Upper lobe of left lung (tissue), 6 donors: ENCODE measurements around the gene CNTNAP2. TPM values are rescaled to one million over a fixed set of nuclear protein-coding genes. Genes with fewer than 3 reads are reported as not detected.

Experiments used
- ATAC-seq, 2 donors: fragments of 200-7000 bp; cut with Tn5 transposase; one replicate each; pipeline ENCODE4 v1.9.1; 2022; ENCODE audit warnings: mild to moderate bottlenecking in 2 of 2, moderate library complexity in 2 of 2; ENCODE audit not compliant: low FRiP score in 2 of 2
- DNase-seq, 2 donors: peaks; one replicate each; pipeline ENCODE4 v3.0.0-alpha.2; 2019 to 2020
- H3K27ac ChIP-seq, 4 donors: fragments of 200-600 bp; sonication (generic); one replicate each; pipeline ENCODE4 v1.5.1; 2016 to 2019
- H3K27me3 ChIP-seq, 4 donors: fragments of 200-600 bp; sonication (generic); one replicate each; pipeline ENCODE4 v1.5.1; 2017 to 2019
- H3K36me3 ChIP-seq, 4 donors: fragments of 200-600 bp; sonication (generic); one replicate each; pipeline ENCODE4 v1.5.1; 2016 to 2019
- H3K4me1 ChIP-seq, 4 donors: fragments of 200-600 bp; sonication (generic); one replicate each; pipeline ENCODE4 v1.5.1; 2018 to 2019
- H3K4me3 ChIP-seq, 4 donors: fragments of 200-600 bp; sonication (generic); one replicate each; pipeline ENCODE4 v1.5.1; 2017 to 2019; ENCODE audit warnings: mild to moderate bottlenecking in 2 of 4, moderate library complexity in 1 of 4
- H3K9me3 ChIP-seq, 4 donors: fragments of 200-600 bp; sonication (generic); one replicate each; pipeline ENCODE4 v1.5.1; 2018 to 2019
- EP300 ChIP-seq, 4 donors: sonication (generic); formaldehyde crosslinking; IDR thresholded peaks; one replicate each; pipeline ENCODE4 v1.5.1; 2017; ENCODE audit warnings: antibody characterized with exemption in 4 of 4, control low read depth in 2 of 4
- POLR2A ChIP-seq, 4 donors: fragments of 450-650 bp; IDR thresholded peaks; one replicate each; pipeline ENCODE4 v1.5.1; 2016 to 2017; ENCODE audit warnings: antibody characterized with exemption in 4 of 4, mild to moderate bottlenecking in 2 of 4
- POLR2AphosphoS5 ChIP-seq, 2 donors: sonication (generic); formaldehyde crosslinking; IDR thresholded peaks; one replicate each; pipeline ENCODE4 v1.5.1; 2017; ENCODE audit warnings: antibody characterized with exemption in 2 of 2
- WGBS, 2 donors: methylation state at CpG; one replicate each; pipeline ENCODE4 v1.1.5; 2017 to 2018; 5-methylcytosine and 5-hydroxymethylcytosine counted together
- total RNA-seq, 6 donors: library from RNA; depleted of rRNA in 4 of 6; stranded (reverse); fragments of >200 nt in 4 of 6; gene quantifications; one replicate each; pipeline versions ENCODE4 v1.1.0 to v1.2.1, GENCODE V29; 2016 to 2021
- TF ChIP-seq, protein P1 (sequence below), 6 experiments: fragments of 450-650 bp in 4 of 6; fragments of 200-600 bp in 2 of 6; sonication (generic) in 2 of 6; IDR thresholded peaks; one replicate each; pipeline ENCODE4 v1.5.1; 2016 to 2019; ENCODE audit warnings: antibody characterized with exemption in 6 of 6
- donor health status: DM: no; HTN: no; CAD: no; lungs with moderate emphysema.
- donor health status: DM: no; HTN: yes; CAD: no; lungs with severe emphysema.

CNTNAP2 gene
- total RNA-seq, 6 donors from 2014 or later: 0.06 to 1.0 (median 0.37) TPM

DNA sequence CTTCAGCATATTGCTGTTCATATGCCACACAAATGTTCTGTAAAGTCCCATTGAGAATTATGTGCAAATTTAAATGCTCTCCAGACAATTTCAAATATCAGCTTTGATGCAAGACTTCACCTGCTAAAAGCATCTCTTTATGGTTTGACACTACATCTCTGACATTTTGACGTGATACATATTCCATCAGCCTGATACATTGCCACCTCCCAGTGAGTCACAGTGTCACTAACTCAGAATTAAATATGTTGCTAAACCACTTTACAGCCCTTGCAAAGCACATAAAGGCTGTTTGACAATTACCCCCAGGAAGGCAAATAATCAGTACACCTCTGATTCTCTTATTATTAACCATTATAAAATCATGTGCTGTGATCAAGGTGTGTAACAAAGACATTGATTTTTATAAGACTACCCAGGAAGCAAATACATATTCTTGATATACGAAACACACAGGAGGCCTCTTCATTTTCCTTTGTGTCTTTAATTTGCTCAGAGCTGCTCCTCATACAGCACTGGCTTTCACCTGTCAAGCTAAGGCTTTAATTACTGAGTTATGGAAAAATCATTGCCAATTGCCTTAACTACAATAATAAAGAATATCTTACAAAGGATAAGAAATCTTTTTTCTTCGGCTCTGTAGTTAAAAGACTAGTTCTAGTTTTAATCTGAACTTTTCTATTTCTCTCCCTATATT, 1926.5 kb downstream of the CNTNAP2 start:
- Histone ChIP-seq H3K4me3 (no peak overlapping the region), H3K27me3 (no peaks in the 10 kb centered on the region), H3K4me1 (no peaks in the 10 kb centered on the region), H3K27ac (no peak overlapping the region), H3K9me3 (no peaks in the 10 kb centered on the region), H3K36me3 (no peaks in the 10 kb centered on the region)
- 82 to 93% methylated on average over 3 of the region's 3 CpGs for WGBS, 2 donors
- ATAC-seq (no peak), DNase-seq (no peak)
- TF ChIP-seq POLR2AphosphoS5 (IDR thresholded peaks at IDR 0.05): no peak
- no peak for TF ChIP-seq POLR2A (IDR thresholded peaks at IDR 0.05)
- TF ChIP-seq, protein P1, sequence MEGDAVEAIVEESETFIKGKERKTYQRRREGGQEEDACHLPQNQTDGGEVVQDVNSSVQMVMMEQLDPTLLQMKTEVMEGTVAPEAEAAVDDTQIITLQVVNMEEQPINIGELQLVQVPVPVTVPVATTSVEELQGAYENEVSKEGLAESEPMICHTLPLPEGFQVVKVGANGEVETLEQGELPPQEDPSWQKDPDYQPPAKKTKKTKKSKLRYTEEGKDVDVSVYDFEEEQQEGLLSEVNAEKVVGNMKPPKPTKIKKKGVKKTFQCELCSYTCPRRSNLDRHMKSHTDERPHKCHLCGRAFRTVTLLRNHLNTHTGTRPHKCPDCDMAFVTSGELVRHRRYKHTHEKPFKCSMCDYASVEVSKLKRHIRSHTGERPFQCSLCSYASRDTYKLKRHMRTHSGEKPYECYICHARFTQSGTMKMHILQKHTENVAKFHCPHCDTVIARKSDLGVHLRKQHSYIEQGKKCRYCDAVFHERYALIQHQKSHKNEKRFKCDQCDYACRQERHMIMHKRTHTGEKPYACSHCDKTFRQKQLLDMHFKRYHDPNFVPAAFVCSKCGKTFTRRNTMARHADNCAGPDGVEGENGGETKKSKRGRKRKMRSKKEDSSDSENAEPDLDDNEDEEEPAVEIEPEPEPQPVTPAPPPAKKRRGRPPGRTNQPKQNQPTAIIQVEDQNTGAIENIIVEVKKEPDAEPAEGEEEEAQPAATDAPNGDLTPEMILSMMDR (IDR thresholded peaks at IDR 0.05): no peak
- TF ChIP-seq EP300 (IDR thresholded peaks at IDR 0.05): no peak

DNA sequence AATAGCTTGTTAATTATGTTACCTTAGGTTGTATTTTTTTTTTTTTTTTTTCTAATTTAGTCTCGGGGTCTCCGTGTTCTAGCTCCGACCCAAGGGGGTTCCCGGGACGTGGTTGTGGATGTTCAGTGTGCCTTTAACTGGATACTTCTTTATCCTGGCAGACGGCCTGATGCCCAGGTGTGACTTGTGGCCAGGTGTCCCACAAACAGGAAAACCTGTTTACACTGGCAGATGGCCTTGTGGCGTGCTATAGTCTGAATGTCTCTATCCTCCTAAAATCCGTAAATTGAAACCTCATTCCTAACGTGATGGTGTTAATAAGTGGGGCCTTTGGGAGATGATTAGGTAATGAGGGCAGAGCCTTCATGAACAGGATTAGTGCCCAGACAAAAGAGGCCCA, 1927.6 kb downstream of the CNTNAP2 start:
- no peaks in the 10 kb centered on the region for H3K9me3 ChIP-seq
- ATAC-seq (no peak), DNase-seq (no peak)
- 82 to 86% methylated on average over 9 of the region's 9 CpGs for WGBS, 2 donors
- H3K27me3 ChIP-seq: no peaks in the 10 kb centered on the region
- no peaks in the 10 kb centered on the region for H3K4me1 ChIP-seq
- TF ChIP-seq EP300 (IDR thresholded peaks at IDR 0.05): no peak
- no peak for TF ChIP-seq POLR2A (IDR thresholded peaks at IDR 0.05)
- TF ChIP-seq POLR2AphosphoS5 (IDR thresholded peaks at IDR 0.05): no peak
- TF ChIP-seq, protein P1 (IDR thresholded peaks at IDR 0.05): no peak
- H3K4me3 ChIP-seq: no peak overlapping the region
- H3K27ac ChIP-seq: no peak overlapping the region
- H3K36me3 ChIP-seq: no peaks in the 10 kb centered on the region

DNA sequence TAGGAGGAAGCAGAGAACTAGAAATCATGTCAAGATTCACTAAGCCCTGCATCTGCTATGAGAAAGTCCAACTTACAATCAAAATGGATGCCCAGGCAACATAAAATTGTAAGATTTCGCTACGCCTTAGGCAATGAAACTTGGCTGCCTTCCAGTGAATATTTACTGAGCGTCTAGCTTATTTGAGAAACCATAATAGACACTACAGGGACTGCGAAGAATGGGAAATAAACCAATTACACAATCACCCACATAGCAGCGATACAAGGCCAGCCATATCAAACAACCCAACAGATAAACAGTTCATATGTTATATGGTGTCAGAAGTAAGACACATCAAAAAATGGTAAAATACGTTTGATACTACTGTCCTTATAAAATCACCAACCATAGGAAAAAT, 1928.9 kb downstream of the CNTNAP2 start:
- Histone ChIP-seq H3K4me3 (no peak overlapping the region), H3K27ac (no peak overlapping the region), H3K9me3 (no peaks in the 10 kb centered on the region), H3K4me1 (no peaks in the 10 kb centered on the region), H3K36me3 (no peaks in the 10 kb centered on the region), H3K27me3 (no peaks in the 10 kb centered on the region)
- no peak for ATAC-seq
- DNase-seq: no peak
- 70 to 78% methylated on average over 6 of the region's 6 CpGs for WGBS, 2 donors
- TF ChIP-seq POLR2AphosphoS5 (IDR thresholded peaks at IDR 0.05) (no peak), POLR2A (IDR thresholded peaks at IDR 0.05) (no peak), EP300 (IDR thresholded peaks at IDR 0.05) (no peak)
- TF ChIP-seq, protein P1 (IDR thresholded peaks at IDR 0.05): no peak

DNA sequence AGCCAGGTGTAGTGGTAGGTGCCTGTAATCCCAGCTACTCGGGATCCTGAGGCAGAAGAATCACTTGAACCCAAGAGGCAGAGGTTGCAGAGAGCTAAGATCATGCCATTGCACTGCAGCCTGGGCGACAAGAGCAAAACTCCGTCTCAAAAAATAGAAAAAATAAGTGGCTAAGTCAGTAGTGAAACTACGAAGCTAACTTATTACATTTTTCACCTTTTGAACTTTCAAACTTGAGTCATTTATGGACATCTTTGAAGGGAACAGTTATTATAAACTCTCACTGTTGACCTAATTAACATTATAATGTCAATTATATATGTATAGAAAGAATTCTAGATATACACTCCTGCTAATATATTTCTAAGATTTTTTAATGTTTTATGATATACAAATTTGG, 1932.5 kb downstream of the CNTNAP2 start:
- no peak for DNase-seq
- Histone ChIP-seq H3K9me3 (no peaks in the 10 kb centered on the region), H3K4me3 (no peak overlapping the region), H3K36me3 (no peaks in the 10 kb centered on the region), H3K4me1 (no peaks in the 10 kb centered on the region), H3K27me3 (no peaks in the 10 kb centered on the region), H3K27ac (no peak overlapping the region)
- 79 to 86% methylated on average over 4 of the region's 4 CpGs for WGBS, 2 donors
- no peak for ATAC-seq
- TF ChIP-seq POLR2A (IDR thresholded peaks at IDR 0.05) (no peak), EP300 (IDR thresholded peaks at IDR 0.05) (no peak), POLR2AphosphoS5 (IDR thresholded peaks at IDR 0.05) (no peak)
- TF ChIP-seq, protein P1 (IDR thresholded peaks at IDR 0.05): no peak
